Measurements from ENCODE around the gene CNOT1. TPM values are rescaled to one million over a fixed set of nuclear protein-coding genes. Genes with fewer than 3 reads are reported as not detected.
"Not testable (repeated sequence)": the region's sequence is repeated elsewhere in the genome, so short reads cannot be mapped to it uniquely, and the experiment has no call there.

CNOT1 gene
- total RNA-seq, 1 experiment from 2014 or later = 153 TPM

DNA sequence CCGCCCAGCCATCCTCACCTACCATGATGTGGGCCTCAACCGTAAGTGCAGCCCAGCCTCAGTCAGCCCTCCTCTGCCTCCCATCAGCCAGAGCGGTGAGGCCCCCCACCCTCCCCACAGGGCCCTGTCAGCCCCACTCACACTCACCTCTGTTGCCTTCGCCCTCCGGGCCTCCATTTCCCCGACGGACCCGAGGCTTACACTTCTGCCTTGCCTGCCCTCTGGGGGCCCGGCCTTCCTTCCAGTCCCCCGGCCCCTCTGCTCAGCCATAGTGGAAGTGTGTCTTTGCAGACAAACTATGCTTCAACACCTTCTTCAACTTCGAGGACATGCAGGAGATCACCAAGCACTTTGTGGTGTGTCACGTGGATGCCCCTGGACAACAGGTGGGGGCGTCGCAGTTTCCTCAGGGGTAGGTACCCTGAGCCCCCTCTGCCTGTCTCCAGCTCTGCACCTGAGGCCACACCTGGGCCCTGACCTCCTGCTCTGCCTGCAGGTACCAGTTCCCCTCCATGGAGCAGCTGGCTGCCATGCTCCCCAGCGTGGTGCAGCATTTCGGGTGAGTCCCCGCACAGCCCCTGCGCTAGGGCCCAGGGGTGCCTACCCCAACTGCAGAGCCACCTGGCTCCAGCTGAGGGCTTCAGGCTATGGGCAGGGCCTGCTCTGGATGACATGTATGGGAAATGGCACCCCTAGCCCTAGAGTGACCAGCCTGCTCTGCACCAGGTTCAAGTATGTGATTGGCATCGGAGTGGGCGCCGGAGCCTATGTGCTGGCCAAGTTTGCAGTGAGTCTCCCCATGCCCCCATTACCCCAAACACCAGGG lies 125.5 kb downstream of the CNOT1 start:
- DNase-seq (ENCODE audit: low read depth) = no peak

DNA sequence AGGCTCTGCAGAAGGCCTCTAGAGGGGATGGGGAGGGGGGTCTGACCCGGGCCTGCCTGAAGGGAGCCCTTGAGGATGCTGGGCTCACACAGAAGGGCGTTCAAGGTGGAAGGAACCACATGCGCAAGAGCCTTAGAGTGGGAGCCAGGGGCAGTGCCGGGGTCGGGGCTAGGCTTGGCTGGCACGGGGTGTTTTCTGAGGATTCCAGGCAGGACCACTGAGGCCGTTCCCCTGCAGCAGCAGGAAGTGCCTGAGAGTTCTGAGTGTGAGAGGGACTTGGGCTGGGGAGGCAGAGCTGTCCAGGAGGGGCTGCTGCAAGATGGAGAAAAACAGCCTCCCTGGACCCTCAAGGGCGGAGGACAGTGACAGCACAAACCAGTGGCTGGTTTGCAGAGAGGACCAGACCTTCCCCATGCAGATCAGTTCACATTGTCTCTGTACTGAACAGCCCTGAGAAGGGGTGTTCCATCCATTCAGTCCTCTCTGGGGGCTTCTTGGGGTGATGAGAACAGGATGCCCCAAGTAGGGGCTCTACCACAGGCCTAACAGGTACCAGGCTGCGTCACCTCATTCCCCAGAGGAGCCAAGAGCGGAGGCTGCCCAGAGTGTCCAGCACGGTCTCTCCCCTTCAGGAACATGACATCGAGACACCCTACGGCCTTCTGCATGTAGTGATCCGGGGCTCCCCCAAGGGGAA lies 126.3 kb downstream of the CNOT1 start:
- no peak for DNase-seq (ENCODE audit: low read depth)

- no peak for DNase-seq (ENCODE audit: low read depth)
Observed at GRCh38 chr16:58502217-58502921, 127.3 kb downstream of the CNOT1 start.

GRCh38 chr16:58501242-58502131 lies 128.1 kb downstream of the CNOT1 start:
- DNase-seq (ENCODE audit: low read depth) = no peak

- no peak for DNase-seq (ENCODE audit: low read depth)
Observed at GRCh38 chr16:58500430-58501241, 129.0 kb downstream of the CNOT1 start.

- DNase-seq (ENCODE audit: low read depth) = peak; percentile 84
Observed at GRCh38 chr16:58499615-58500351, 129.8 kb downstream of the CNOT1 start, which contains the start of gene NDRG4. Gene NDRG4 (plus strand): TSS chr16:58500143. CDS start chr16:58500249, 106 bp downstream.

DNA sequence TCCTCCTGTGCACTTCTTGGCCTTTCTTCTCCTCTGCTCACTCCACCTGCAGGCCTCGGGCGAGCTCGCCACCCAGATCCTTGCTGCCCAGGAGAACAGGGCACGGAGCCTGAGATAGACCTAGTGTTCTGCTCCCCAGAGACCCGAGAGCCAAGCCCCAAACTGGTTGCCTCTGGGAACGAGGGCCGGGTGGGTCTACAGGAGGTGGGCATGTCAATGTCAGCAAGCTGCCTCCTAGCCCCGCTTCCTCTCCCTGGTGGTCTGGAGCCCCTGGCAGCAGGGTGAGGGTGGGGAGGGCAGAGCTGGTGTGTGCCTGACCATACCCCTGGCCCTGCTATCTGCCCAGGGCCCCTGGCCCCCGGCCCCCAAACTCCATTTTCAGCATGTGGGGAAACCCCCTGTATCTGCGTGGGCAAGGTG lies 130.5 kb downstream of the CNOT1 start:
- no peak for DNase-seq (ENCODE audit: low read depth)

- DNase-seq (ENCODE audit: low read depth) = no peak
Observed at GRCh38 chr16:58498341-58499091, 131.1 kb downstream of the CNOT1 start.

DNA sequence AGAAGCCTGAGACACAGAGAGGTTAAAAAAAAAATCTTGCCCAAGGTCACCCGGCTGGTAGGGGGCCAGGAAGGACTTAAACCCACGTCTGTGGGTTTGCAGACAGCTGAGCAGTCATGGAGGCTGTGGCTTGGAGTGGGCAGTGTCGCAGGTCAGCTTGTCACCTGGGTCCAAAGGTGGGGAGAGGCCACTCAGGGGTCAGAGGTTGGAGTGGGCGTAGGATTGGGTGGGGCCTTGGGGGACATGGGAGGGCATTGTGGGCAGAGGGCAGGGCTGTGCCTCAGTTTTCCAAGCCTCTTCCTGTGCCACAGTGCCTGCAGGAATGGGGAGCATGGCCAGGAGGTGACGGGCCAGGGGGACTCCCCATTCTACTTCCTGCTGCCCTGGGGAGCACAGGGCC lies 131.7 kb downstream of the CNOT1 start:
- no peak for DNase-seq (ENCODE audit: low read depth)

- no peak for DNase-seq (ENCODE audit: low read depth)
Observed at GRCh38 chr16:58497468-58497867, 132.2 kb downstream of the CNOT1 start.

DNA sequence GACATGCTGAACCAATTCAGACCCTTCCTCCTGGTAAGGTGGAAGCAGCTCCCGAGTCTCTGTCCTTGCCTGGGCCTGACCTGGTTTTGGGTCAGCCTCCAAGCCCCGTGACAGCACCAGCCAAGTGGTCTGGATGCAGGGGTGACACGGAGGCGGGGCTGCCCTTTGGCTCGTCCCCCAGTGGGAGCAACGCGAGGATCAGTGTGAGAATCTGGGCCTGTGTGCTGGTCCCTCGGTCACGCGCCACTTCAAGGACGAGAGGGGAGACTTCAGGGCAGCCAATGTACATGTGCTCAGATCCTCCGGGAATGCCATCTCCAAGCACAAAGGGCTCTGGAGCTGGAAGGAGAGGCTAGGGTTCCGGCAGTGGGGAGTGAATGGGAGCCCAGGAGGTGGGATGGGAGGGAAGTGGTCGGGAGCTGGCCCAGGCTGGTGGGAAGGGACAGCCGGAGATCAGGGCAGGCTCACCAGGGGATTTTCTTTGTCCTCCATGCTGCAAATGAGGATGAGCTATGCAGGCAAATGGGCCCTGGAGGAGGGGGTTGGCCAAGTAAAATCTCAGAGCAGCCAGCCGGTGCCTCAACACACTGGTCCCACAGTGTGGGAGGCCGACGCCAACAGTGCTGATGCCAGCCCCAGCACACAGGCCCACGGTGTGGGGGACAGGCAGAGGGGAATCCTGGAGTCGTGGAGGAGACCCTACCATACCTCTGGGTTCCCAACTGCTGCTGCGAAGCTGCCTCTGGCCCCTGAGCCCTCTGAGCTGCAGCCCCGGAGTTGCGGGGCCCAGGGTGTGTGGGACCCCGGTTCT lies 133.9 kb downstream of the CNOT1 start:
- no peak for DNase-seq (ENCODE audit: low read depth)

- DNase-seq (ENCODE audit: low read depth) = peak; percentile 97
Observed at GRCh38 chr16:58494981-58495520, 134.6 kb downstream of the CNOT1 start.

DNA sequence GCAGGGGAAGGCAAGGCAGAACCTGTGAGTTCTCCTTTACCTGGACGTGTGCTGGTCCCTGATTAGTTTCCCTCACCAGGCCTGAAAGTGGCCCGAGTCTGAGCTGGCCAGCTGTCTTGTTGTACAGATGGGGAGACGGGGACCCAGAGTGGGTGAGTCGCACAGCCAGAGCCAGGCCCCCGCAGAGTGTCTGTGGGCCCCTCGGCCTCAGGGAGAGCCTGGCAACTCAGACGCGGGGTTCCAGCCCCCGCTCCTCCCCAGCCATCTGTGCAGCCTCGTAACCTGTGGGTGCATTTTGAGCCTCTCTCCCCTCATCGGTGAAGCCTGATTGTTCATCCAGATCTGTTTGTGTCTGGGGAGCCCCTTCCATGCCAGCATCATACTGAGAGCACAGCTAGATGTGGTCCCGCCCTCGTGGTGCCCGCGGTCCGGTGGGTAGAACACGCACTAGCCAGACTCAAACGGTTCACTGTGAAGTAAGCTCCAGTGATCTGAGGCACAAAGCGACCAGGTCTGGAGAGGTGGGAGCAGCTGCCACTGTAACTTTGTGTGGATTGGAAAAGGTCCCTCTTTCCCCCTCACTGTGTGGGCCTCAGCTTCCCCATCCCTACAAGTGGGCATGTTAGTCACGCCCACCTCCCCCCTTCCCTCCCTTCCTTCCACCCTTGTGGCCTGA lies 135.7 kb downstream of the CNOT1 start:
- no peak for DNase-seq (ENCODE audit: low read depth)

DNA sequence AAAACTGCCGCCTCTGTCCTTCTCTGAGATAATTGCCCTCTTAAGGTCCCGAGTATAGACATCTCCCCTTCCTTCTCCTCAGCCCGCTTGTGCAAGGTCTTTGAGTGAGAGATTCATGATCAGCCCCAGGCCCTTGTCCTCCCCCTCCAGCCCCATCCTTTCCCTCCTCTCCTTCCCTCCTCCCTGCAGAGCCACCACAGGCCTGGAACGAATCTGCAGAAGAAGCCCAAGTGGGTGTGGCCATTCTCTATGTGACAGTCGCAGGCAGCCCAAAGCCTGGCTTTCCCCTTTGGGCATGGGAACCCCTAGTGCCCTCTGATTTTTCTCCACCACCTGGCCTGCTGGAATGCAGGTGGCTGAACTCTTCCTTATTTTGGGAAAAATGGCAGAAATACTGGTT lies 136.9 kb downstream of the CNOT1 start:
- no peak for DNase-seq (ENCODE audit: low read depth)

GRCh38 chr16:58492066-58492465 lies 137.6 kb downstream of the CNOT1 start:
- no peak for DNase-seq (ENCODE audit: low read depth)

DNA sequence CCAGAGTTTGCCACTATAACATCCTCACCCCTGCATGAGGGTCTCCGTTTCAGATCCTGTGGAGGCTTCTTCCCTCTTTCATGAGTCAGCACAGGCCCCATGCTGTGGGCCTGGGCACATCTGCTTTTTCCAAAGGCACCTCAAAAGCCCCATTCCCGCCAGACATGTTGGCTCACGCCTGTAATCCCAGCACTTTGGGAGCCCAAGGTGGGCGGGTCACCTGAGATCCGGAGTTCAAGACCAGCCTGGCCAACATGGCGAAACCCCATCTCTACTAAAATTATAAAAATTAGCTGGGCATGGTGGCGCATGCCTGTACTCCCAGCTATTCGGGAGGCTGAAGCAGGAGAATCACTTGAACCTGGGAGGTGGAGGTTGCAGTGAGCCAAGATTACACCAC lies 139.1 kb downstream of the CNOT1 start:
- not testable (repeated sequence) for DNase-seq (ENCODE audit: low read depth)

DNA sequence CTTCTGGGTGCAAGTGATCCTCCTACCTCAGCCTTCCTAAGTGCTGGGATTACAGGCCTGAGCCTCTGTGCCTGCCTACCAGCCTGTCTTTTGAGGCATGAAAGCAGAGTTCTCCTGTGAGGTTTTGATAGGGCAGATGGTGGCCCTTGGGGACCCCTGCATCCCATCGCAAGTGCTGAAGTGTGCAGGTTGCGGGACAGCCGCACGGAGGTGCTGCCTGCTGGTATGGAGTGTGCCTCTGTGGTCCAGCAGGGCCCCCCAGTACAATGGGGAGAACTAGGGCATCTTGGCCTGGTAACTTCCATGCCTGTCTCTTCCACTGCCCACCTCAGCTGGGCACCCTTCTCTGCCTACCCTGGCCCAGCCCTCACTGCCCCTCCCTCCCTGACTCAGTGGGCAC lies 139.6 kb downstream of the CNOT1 start:
- no peak for DNase-seq (ENCODE audit: low read depth)
